NCI-H82 treated with DMSO at 0.1 percent for 48 hours (cell line): ENCODE data around the gene TFR2.

Experiments used
- DNase-seq: peaks from one replicate; lab custom pipeline; 2025; ENCODE audit not compliant: unreplicated experiment; lab: John Stamatoyannopoulos, UW

Gene TFR2

GRCh38 chr7:100613412-100614175 lies 27.8 kb downstream of the TFR2 start:
- no peak for DNase-seq

DNA sequence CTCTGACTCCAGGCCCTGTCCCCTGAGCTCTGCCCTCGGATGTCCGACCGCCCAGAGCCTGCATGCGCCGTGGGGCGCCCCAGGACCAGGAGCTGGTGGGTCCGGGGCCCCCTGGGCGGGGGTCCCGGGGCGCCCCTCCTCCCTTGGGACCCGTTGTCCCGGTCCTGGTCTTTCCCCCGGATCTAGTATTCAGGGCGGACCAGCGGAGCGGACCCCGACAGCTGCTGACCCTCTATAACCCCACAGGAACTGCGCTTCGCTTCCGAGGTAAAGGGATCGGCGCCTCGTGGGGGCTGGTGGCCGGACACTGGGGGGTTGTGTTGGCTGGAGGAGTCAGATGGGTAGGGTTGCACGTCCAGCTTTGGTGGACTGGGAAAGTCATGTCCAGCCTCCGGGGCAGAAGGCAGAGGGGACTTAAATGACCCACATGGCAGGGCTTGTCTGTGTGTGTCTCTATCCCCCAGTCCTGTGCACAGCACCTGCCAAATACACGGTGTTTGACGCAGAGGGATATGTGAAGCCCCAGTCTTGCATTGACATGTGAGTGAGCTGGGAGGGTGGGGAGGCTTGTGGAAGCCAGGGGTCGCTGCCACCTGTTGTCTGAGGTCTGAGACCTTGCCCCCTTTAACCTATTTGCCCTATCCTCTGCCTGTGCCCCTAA lies 28.5 kb downstream of the TFR2 start:
- DNase-seq, result no peak

GRCh38 chr7:100611983-100612729 lies 29.2 kb downstream of the TFR2 start, which contains the start of gene MOSPD3:
Gene MOSPD3, plus strand, starts transcription at chr7:100612540. Its CDS starts 252 bp downstream, at chr7:100612792.
- DNase-seq, result peak; percentile 96

DNA sequence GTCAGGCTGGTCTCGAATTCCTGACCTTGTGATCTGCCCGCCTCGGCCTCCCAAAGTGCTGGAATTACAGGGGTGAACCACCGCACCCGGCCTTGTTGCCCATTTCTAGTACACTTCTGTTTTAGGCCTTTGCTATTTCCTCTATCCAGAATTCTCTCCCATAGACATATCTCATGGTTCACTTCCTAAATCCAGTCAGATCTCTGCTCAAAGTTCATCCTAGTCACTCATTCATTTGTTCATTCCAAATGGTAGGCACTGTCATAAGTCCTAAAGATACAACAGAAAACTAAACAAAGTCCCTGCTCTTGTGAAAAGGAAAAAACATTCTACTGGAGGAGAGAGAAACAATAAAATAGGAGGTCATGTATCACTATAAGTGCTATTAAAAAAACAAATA lies 31.4 kb downstream of the TFR2 start:
- no peak for DNase-seq

- no peak for DNase-seq
Measured at GRCh38 chr7:100607111-100607510, 34.2 kb downstream of the TFR2 start.

- DNase-seq, result no peak
Measured at GRCh38 chr7:100606313-100606712, 35.0 kb downstream of the TFR2 start.

- no peak for DNase-seq
Measured at GRCh38 chr7:100604976-100605911, 36.1 kb downstream of the TFR2 start.

GRCh38 chr7:100604028-100604975 lies 37.0 kb downstream of the TFR2 start:
- DNase-seq, result peak; percentile 5

- DNase-seq, result no peak
Measured at GRCh38 chr7:100603726-100604027, 37.7 kb downstream of the TFR2 start.

- no peak for DNase-seq
Measured at GRCh38 chr7:100602889-100603725, 38.2 kb downstream of the TFR2 start.

DNA sequence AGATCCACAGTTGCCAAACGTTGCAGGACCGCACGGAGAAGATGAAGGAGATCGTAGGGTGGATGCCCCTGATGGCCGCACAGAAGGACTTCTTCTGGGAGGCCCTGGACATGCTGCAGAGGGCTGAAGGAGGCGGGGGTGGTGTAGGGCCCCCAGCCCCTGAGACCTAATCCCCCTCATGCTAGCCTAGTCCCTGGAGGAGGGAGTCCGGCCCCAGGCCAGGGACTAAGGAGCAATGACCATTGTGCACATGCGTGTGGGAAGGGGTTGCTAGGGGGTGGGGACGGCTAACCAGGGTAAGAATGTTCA lies 40.7 kb downstream of the TFR2 start:
- no peak for DNase-seq

DNA sequence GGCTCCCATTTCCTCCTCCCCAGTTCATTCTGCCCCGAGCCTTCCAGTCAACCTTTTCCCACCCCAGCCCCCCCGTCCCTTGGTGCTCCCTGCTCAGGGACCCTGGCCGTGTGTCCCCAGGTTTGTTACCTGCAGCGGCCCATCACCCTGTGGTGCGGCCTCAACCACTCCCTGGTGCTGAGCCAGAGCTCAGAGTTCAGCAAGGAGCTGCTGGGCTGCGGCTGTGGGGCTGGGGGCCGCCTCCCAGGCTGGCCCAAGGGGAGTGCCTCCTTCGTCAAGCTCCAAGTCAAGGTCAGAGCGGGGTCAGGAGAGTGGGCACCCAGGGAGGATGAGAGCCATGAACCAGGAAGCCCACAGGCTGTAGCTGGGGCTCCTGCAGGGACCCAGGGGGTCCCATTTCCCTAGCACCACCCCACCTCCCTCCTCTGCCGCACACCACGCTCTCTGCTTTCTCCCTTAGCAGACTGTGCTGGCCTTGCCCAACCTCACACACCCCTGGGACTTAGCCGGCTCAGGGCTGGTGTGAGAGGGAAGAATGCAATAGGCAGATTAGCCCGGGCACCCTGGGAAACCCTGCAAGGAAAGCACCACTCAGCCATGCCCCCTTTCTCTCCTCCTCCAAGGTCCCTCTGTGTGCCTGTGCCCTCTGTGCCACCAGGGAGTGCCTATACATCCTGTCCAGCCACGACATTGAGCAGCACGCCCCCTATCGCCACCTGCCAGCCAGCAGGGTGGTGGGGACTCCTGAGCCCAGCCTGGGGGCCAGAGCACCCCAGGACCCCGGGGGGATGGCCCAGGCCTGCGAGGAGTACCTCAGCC lies 41.2 kb downstream of the TFR2 start:
- DNase-seq, result no peak

DNA sequence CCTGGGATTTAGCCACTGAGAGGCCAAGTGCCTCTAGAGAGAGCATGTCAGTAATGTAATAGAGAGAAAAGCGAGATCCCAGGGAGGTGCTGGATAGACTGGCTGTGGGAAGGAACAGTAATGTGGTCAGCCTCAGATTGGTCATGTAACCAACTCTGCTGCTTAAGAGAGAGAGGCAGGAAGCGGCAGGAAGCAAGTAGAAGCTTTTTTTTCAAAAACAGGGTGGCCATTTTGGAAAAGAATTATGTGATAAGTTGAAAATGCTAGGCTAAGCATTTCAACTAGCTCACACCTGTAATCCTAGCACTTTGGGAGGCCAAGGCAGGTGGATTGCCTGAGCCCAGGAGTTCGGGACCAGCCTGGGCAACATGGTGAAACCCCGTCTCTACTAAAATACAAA lies 42.9 kb downstream of the TFR2 start:
- DNase-seq, result no peak

GRCh38 chr7:100595188-100595587 lies 46.2 kb downstream of the TFR2 start:
- DNase-seq, result no peak

DNA sequence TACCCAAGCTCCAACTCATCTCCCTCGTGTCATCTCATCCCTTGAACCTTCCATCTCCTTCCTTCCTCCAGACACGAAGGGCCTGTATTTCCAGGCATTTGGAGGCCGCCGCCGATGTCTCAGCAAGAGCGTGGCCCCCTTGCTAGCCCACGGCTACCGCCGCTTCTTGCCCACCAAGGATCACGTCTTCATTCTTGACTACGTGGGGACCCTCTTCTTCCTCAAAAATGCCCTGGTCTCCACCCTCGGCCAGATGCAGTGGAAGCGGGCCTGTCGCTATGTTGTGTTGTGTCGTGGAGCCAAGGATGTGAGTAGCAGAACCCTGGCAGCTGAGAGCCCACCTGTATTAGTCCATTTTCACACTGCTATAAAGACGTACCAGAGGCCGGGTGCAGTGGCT lies 49.8 kb downstream of the TFR2 start:
- DNase-seq, result no peak

GRCh38 chr7:100590077-100590737 lies 51.1 kb downstream of the TFR2 start:
- DNase-seq, result no peak

DNA sequence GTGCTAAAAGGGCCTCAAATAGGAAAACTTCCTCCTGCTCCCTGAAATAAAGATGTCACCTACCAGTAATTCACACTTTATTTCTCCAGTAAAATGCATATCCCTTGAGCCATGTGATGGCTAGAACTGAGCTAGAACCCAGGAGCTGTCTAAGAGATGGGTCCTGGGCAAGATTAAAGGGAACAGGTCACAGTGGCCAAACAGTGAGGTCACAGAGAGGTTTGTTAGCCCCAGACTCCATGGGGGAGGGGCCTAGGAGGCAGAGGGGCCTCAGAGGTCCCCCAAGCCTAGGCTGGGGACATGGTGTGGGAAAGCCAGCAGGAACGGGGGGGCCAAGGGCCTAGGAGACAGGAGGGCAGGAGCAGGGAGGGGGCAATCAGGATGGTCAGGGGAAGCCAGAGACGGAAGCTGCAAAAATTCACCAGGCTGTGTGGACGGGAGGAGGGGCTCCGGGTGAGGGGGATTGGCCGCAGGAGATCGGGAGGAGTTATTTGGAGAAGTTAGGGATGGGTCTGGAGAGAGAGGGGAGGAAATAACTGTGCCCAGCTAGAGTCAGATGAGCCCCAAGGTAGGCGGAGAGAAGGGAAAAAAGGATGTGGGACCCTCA lies 51.9 kb downstream of the TFR2 start:
- no peak for DNase-seq
